ENCODE data around the gene RTKN. TPM values are rescaled to one million over a fixed set of nuclear protein-coding genes. Genes with fewer than 3 reads are reported as not detected.

RTKN gene
- total and polyA plus RNA-seq, 2 of the 13 experiments (the other 11 are each of a cell fraction or from before 2014, with no cell fraction given) = 159 to 166 TPM

GRCh38 chr2:74391580-74392448 lies 49.9 kb downstream of the RTKN start (continued):
- peak; percentile 75 for TF ChIP-seq ZNF614 (CRISPR knock-in tag; IDR thresholded peaks at IDR 0.05; ENCODE audit: borderline replicate concordance)
- TF ChIP-seq ZMYM3 (CRISPR knock-in tag; IDR thresholded peaks at IDR 0.05) = no peak
- peak; percentile 42; the same call in 1 of the 2 replicates for TF ChIP-seq ZNF710 (CRISPR knock-in tag; IDR thresholded peaks at IDR 0.05; ENCODE audit: borderline replicate concordance)
- peak; percentile 35; the same call in 1 of the 2 replicates for TF ChIP-seq RERE (CRISPR knock-in tag; IDR thresholded peaks at IDR 0.05; ENCODE audit: low read depth)
- TF ChIP-seq IKZF5 (CRISPR knock-in tag; IDR thresholded peaks at IDR 0.05) = peak; percentile 55
- no peak for TF ChIP-seq ZXDC (CRISPR knock-in tag; IDR thresholded peaks at IDR 0.05)
- TF ChIP-seq DNMT1 (CRISPR knock-in tag; IDR thresholded peaks at IDR 0.05) = no peak
- peak; percentile 89 for TF ChIP-seq SNAPC2 (CRISPR knock-in tag; IDR thresholded peaks at IDR 0.05)
- TF ChIP-seq PHF20 (CRISPR knock-in tag; IDR thresholded peaks at IDR 0.05) = peak; percentile 66; the same call in 1 of the 2 replicates
- TF ChIP-seq ZSCAN25 (CRISPR knock-in tag; IDR thresholded peaks at IDR 0.05) = peak; percentile 68; the same call in 1 of the 2 replicates
- TF ChIP-seq ZNF18 (CRISPR knock-in tag; IDR thresholded peaks at IDR 0.05; ENCODE audit: insufficient replicate concordance) = no peak
- no peak for TF ChIP-seq ZNF292 (CRISPR knock-in tag; IDR thresholded peaks at IDR 0.05; ENCODE audit: borderline replicate concordance, low read depth)
- TF ChIP-seq PAX8 (CRISPR knock-in tag; IDR thresholded peaks at IDR 0.05; ENCODE audit: borderline replicate concordance) = no peak
